IPS DF 4.7 (cell line): ENCODE results near the gene SDF2.
"Not testable (repeated sequence)": the region's sequence is repeated elsewhere in the genome, so short reads cannot be mapped to it uniquely, and the experiment has no call there.

Experiments
- DNase-seq: peaks from one replicate; pipeline ENCODE4 v3.0.0-alpha.2; 2013; ENCODE audit warnings: low spot score; ENCODE audit errors: extremely low read depth

Gene SDF2

DNA sequence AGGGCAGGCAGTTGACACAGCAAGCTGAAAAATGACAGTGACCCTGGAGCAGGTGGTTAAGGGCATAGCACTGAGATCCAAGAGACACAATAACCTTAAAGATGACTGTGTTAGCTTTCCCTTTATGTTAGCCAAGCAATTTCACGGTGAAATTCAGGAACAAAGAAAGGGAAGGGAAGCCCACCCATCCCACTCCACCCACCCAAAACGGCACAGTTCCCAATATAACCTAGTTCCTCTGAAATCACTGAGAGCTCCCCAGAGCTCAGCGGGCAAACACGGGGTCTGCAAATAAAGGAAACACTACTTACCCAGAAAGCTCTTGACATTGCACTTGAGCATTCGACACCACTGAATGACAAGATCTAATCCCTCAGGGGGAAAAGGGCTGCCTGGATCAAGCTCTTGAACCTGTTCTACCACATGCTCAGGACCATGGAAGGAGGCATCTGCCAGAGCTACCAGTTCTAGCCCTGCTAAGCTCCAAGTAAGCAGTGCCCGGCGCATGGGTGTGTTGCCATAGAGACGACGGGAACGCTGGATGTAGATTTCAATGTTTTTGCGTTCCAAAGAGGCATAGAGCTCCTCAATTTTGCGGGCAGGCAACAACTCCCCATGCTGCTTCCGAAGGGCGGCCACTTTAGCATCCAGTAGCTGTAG is 27.4 kb downstream of the SDF2 start:
- DNase-seq, result no peak

GRCh38 chr17:28626818-28627217 is 34.9 kb downstream of the SDF2 start:
- DNase-seq, result no peak

- DNase-seq, result no peak
Measured at GRCh38 chr17:28624148-28624547, 37.6 kb downstream of the SDF2 start.

DNA sequence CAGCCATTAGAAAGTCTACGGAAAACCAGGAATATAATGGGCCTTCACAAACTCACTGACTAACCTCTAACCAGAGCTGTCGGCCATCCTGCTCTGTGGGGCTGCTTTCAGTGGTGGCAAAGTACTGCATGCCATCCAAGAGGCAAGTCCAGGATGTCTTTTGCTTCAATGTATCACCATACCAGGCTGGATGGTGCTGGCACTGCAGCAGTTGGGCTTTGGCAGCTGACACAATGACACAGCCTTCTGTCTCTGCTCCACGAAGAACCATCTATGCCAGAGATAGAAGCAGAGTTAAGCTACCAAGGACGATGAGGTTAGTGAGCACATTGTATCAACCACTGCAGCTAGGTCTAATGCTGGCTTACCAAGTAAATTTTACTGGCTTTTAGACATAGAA is 38.0 kb downstream of the SDF2 start:
- no peak for DNase-seq

DNA sequence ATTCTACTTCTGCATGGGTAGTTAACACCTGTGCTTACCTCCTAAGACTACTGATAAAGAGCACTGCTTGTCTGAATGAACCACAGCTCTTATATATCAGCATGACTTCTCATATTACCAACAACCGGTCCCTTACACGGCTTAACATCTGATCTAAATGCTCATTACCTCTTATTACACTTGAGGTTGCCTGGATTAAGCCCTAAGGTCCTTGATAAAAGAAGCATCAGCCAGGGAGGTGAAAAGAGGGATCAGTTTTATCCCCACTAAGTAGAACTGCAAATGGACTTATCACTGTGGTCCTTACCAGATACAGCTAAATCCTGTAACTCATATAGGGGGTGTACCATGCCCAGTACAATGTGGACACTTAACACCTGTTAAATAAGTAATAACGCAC is 39.5 kb downstream of the SDF2 start:
- no peak for DNase-seq

DNA sequence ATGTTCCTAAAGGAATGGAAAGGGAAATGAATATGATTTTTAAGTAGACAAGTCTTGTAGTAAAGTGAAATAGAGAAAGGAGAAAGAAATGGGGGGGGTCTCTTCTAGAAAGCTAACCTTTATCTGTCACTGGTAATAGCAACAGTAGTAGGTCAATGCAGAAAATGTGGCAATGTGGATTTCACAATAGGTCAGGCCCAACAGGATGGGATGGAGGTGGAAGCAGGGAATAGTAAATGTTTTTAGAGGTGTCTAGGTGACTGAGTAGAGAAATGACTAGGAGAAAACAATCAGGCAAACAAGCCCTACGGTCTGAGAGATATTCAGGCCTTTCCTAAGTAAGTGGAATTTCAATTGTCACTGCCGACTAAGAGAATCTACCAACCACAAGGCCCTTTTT is 41.7 kb downstream of the SDF2 start:
- no peak for DNase-seq

GRCh38 chr17:28618464-28618863 is 43.2 kb downstream of the SDF2 start:
- no peak for DNase-seq

- DNase-seq, result no peak
Measured at GRCh38 chr17:28616281-28616680, 45.4 kb downstream of the SDF2 start.

- DNase-seq, result no peak
Measured at GRCh38 chr17:28615260-28615940, 46.3 kb downstream of the SDF2 start.

DNA sequence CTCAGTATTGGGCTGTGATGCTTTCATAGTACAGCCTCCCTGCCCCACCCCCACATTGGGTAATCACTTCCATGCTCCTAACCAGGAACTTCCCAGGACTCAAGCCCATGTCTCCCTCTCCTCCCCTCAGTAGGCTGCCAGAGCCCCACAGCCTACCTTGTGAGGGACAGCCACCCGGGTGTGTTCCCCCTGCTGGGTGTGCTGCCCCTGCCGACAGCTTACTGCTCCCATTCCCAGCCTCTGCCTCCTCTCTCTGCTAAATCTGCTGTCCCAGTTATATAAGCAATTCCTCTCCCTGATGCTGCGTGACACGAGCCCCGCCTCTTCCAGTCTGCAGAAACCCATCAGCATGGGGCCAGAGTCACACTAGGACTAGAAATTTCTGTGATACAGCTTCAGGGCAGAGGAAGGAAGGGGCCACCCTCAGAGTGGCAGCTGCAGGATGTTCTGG is 47.8 kb downstream of the SDF2 start, which contains the start of gene RSKR:
Gene RSKR (minus strand): TSS at position 255 of the 451 bp plus-strand sequence. CDS start 24 bp downstream, at position 231.
- no peak for DNase-seq

DNA sequence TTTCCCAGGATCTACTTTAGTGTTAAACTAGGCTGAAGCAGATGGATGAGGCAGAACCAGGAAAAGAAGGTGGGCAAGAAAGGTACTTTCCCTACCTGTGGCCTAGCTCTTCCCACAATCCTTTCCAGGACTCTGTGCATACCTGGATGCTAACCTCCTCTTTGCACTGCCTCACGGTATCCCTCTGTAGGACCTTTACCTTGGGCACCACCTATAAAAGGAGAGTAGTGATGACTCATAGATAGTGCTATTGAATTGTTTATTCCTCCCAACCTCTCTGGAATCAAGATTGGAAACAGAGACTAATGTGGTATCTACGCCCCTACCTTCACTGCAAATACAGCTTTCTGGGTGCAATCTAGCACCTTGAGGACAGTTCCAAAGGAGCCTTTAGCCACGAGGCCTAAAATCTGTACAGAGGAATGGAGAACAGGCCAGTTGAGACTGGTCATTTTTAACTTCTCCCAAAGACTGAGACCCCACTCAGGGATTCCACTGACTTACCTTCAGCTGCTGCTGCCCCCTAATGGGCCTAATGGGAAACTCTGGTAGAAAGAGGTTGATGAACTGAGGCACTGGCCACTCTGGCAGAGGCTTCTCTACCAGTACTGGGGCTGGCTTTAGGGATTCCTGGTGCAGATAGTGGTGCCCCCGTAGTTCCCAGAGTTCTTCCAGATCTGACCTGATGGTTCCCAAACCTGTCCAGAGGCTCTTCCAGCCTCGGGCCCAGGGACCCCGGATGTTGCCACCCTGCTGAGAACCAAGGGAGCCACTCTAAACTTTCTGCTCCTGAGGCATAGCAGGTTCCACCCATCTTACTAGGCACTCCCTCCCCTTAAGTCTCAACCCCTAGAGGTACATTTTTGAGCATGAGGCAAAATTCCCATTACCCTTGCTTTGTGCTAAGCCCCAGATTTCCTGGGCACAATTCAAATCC is 48.5 kb downstream of the SDF2 start:
- no peak for DNase-seq

DNA sequence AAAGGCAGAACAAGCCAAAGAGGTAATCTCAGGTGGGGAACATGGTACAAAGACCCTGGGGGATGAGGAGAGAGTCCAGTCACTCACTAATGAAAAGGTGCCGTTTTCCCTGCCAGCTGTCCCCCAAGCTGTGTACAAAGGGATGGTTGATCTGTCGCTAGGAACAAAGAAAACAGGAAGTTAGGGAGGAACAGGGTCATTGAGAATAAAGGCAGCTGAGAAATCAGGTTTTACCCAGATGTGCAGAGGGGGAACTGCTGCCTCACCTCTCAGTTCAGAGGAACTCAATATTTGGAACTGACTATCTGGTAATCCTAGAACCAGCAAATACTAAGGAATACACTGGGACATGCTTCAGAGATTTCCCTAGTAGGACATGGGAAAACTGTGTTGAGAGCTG is 49.2 kb downstream of the SDF2 start:
- DNase-seq, result no peak

DNA sequence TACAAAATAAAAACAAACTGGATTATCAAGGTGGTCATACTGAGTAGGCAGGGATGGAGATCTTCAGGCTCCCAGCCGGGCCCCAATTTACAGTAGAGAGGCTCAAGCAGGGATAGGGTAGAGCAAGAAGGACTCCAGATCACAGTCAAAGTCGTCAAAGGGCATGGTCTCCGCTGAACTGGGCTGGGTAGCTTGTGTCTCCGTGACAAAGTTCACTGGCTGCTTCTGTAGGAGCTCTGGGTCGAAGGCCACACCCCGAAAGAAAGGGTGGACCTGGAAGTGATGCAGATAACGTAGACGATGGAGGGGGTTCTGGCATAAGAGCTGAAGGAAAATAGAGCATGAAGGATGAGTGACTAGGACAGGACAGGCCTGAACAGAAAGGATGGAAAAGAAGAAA is 51.3 kb downstream of the SDF2 start:
- DNase-seq, result no peak

GRCh38 chr17:28604031-28604430 is 57.7 kb downstream of the SDF2 start:
- not testable (repeated sequence) for DNase-seq

GRCh38 chr17:28599311-28600184 is 62.2 kb downstream of the SDF2 start:
- no peak for DNase-seq

DNA sequence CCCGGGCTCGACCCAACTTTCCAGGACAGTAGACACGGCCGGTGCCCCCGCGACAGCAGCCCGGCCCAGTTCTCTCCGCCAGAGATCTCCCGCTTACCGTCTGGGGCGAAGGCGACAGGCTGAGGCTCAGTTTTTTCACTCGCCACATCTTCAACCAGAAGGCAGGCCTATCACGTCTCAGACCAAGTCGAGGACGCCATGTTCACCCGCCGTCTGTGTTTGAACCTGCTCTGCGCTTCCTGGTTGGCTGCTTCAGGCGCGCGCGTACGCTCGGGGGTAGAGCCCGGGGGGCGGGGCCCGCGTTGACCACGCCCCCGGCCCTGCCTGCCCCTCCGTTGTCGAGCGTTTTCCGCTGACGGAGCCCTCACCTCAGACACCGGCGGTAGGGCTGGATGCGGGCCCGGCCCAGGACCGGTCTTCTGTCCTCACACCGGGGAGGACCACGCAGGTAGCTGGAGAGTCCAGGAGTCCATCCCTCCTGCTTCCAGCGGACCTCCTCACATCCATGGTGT is 62.9 kb downstream of the SDF2 start, which contains the start of gene SPAG5:
Gene SPAG5 (minus strand): TSS at position 227 of the 512 bp plus-strand sequence. CDS start 79 bp downstream, at position 148.
- peak; percentile 72 for DNase-seq

DNA sequence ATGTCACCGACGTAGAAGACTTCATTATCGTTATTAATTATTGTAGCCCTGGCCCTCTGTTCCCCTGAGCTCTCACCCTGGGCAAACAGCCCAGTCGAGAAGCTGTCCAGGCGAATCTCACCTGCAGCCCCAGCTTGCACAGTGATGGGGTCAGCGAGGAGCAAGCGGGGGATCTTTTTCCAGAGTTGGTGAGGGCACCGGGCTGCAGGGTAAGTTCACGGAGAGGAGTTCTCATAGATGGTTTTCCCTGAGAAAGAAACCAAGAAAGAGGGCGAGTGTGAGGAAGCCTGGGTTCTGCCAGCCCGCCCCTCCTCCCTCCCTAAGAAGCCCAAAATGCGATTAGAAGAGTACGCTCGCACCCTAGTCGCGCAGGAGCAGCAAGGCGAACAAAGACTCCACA is 63.3 kb downstream of the SDF2 start:
- no peak for DNase-seq
